ENCODE results near the gene CCDC183.

- no peak for TF ChIP-seq ZBTB33 (IDR thresholded peaks at IDR 0.05)
- no peak for TF ChIP-seq CEBPZ (IDR thresholded peaks at IDR 0.05; ENCODE audit: low read depth, low read length)
- TF ChIP-seq POLR2A (IDR thresholded peaks at IDR 0.05; ENCODE audit: low read depth, low read length) = no peak
- no peak for TF ChIP-seq CTCF (IDR thresholded peaks at IDR 0.05 in 2 of 3, conservative IDR thresholded peaks at IDR 0.05 in 1 of 3; ENCODE audit: control insufficient read depth in 2 of 3, extremely low read depth in 1 of 3, insufficient read depth in 1 of 3, low read depth in 3 of 3, low read length in 3 of 3)
- no peak for TF ChIP-seq SRF (IDR thresholded peaks at IDR 0.05; ENCODE audit: low read depth in 2 of 2, low read length in 2 of 2)
- TF ChIP-seq ZNF274 (IDR thresholded peaks at IDR 0.05; ENCODE audit: insufficient read depth, insufficient read length) = no peak
- TF ChIP-seq YY1 (IDR thresholded peaks at IDR 0.05; ENCODE audit: low read depth, low read length) = no peak
- no peak for TF ChIP-seq JUND (IDR thresholded peaks at IDR 0.05; ENCODE audit: low read depth, low read length)
- no peak for TF ChIP-seq USF2 (IDR thresholded peaks at IDR 0.05; ENCODE audit: borderline replicate concordance, low read depth, low read length)
- no peak for TF ChIP-seq CEBPB (IDR thresholded peaks at IDR 0.05; ENCODE audit: borderline replicate concordance in 1 of 2, low read depth in 2 of 2, low read length in 2 of 2)
- TF ChIP-seq TAF1 (IDR thresholded peaks at IDR 0.05; ENCODE audit: borderline replicate concordance, low read depth, low read length) = no peak
- no peak for TF ChIP-seq PKNOX1 (IDR thresholded peaks at IDR 0.05)
- TF ChIP-seq EZH2 (IDR thresholded peaks at IDR 0.05; ENCODE audit: borderline replicate concordance, control insufficient read depth, low read depth, low read length) = no peak
Measured at GRCh38 chr9:136806631-136807201, 10.6 kb downstream of the CCDC183 start.
